Fibroblast of the conjunctiva (primary cell): Measurements from ENCODE around the gene PTPN23.
"Not testable (repeated sequence)": the region's sequence is repeated elsewhere in the genome, so short reads cannot be mapped to it uniquely, and the experiment has no call there.

Experiments
- DNase-seq: peaks from one replicate; pipeline ENCODE4 v3.0.0-alpha.2; 2010; ENCODE audit warnings: low read depth

PTPN23 gene

DNA sequence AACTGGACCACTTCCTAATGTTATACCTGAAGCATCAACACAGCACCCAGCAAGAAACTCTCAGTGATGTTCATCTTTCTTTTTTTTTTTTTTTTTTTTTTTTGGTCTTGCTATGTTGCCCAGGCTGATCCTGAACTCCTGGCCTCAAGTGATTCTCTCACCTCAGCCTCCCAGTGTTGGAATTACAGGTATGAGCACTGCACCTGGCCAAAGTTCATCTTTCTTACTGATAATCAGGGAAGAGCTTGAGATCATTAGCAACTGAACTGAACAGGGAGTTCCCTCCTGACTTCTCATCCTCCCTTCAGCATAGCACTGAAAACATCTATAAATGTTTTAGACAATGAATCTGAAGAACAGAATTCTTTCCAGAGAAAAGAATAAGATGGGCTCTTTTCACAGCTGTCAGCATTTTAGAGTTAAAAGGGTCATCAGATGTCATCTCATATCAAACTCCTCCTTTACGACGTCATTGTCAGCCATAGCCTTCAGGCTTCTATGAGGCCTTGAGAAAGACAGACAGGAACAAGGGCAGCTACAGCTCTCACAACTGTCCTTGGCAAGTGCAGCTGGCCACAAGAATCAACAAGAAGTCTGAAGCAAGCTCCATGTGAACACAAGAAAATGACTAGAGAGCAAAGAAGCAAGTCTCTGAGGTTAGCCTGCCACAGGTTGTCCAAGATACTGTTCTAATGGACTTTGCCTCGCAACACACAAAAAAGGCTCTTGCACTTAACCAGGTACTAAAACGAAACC lies 61.2 kb downstream of the PTPN23 start:
- DNase-seq: no peak

DNA sequence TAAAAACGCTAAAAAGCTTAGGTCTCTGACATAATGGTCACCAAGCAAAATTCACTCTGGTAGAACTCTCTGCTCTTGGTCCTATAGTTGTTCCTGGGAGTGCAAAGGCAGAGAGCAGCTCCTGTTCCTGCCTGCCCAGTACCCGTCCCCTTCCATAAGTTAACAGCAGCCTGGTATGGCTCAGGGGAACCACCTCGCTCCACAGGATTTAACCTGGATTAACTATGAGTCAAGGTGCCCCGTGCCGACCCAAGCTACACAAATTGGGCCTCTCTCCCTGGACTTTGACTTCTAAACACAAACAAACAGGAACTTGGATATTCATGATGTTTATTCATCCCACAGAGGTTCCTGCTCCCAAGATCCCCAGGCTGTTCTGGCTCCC lies 62.8 kb downstream of the PTPN23 start:
- DNase-seq: no peak

DNA sequence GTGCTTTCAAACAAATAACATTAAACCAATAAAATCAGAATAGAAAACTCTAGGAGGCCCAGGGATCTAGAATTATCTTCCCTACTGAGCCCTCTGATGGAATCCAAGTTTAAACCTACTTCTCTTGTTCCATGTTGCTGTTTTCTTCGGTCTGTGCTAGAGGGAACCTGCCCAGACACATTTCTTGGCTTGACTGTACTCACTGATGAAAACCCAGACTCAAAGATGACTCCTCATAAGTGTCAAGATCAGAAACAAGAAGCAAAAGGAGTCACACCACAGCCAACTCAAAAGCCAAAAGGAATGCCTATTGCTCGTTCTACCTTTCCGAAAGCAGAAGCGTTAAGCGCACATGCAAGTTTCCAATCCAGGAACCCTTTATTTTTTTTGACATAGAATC lies 63.3 kb downstream of the PTPN23 start:
- DNase-seq: no peak

DNA sequence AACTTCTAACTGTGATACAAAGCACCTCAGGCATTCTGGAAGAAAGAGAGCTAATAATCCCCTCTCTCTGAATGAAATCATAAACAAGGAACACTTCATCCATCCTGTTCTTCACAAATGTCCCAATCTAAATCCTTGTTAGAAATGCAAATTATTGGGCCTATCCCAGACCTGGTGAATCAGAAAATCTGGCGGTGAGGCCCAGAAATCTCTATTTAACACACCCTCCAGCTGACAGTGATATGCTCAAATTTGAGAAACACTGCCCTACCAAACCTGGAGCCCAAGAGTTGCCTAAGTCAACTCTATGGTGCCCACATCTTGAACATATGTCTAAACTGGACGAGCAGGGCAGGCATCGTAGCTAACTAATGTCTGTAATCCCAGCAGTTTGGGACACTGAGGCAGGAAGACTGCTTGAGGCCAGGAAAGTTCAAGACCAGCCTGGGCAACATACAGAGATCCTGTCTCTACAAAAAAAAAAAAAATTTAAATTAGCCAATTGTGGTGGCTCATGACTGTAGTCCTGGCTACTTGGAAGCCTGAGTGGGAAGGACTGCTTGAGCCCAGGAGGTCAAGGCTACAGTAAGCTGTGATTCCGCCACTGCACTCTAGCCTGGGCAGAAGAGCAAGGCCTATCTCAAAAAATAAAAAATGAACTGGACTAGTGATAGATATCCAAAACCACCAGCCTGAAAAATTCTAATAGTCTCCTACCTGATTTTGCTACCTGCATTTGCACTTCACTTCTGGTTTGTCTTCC lies 71.8 kb downstream of the PTPN23 start:
- no peak for DNase-seq

DNA sequence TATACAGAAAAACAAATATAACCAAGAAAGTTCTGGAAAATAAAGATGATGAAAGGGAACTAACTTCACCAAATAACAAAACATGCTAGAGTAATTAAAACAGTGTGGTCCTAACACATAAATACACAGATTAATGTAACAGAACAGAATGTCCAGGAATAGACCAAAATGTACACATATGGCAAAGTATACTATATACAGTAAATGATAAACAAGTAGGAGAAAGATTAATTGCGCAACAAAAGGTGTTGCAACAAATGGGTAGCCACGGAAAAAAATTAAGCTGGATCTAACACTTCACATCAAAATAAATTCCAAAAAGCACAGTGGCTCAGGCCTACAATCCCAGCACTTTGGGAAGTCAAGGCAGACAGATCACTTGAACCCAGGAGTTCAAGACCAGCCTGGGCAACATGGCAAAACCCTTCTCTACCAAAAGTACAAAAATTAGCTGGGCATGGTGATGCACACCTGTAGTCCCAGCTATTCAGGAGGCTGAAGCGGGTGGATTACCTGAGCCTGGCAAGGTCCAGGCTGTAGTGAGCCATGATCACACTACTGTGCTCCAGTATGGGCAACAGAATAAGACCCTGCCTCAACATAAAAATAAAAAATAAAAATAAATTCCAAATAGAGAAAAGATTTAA lies 75.1 kb downstream of the PTPN23 start:
- peak; percentile 49 for DNase-seq

DNA sequence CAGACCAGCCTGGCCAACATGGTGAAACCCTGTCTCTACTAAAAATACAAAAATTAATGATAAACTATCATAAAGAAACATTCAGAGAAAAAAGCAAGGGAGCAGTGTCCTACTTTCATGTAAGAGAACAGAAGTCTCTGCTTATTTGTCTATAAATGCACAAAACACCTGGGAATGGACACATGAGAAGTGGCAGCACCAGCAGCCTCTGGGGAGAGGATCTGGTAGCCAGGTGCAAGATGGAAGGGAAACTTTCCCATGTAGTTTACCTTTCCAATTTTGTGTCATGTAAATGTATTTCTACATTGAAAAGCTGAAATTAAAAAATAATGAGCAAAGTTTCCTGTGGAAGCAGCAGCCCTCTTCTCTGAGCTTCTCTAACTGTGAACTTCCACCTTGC lies 76.2 kb downstream of the PTPN23 start:
- DNase-seq: no peak

DNA sequence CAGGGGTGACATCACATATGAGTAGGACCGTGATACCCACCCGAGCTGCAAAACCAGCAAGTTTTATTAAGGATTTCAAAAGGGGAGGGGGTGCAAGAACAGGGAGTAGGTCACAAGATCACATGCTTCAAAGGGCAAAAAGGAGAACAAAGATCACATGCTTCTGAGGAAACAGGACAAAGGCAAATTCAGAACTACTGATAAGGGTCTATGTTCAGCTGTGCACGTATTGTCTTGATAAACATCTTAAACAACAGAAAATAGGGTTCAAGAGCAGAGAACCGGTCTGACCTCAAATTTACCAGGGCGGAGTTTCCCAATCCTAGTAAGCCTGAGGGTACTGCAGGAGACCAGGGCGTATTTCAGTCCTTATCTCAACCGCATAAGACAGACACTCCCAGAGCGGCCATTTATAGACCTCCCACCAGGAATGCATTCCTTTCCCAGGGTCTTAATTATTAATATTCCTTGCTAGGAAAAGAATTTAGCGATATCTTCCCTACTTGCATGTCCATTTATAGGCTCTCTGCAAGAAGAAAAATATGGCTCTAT lies 78.8 kb downstream of the PTPN23 start:
- DNase-seq: not testable (repeated sequence)
